ENCODE data around the gene TBC1D22A.

TBC1D22A gene

DNA sequence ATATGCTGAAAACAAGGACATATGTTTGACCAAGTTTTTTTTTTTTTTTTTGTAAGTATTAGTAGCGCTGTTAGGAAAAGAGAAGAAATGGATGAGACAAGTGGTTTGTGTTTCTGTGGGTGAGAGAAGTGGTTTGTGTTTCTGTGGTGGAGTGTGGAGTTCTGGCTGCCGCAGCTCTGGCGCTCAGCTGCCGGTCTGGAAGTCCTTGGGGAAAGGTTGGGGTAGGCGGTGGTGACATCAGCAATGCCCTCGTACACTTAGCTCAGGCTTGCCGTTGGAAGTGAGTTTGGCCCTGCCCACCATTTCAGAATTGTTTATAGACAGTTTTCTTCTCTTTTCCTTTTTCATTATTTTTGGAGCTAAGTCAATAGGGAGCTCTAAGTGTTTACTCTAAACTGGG is 116.6 kb downstream of the TBC1D22A start:
- no peak overlapping the region for H3K4me2 ChIP-seq
- no peaks in the 10 kb centered on the region for H3K27me3 ChIP-seq (ENCODE audit: insufficient read depth, low read depth)
- H4K20me1 ChIP-seq (ENCODE audit: insufficient read depth) = no peaks in the 10 kb centered on the region
- H2AFZ ChIP-seq (ENCODE audit: low read depth) = no peak overlapping the region
- no peak overlapping the region for H3K27ac ChIP-seq
- no peak overlapping the region for H3K9ac ChIP-seq
- TF ChIP-seq, protein P1, sequence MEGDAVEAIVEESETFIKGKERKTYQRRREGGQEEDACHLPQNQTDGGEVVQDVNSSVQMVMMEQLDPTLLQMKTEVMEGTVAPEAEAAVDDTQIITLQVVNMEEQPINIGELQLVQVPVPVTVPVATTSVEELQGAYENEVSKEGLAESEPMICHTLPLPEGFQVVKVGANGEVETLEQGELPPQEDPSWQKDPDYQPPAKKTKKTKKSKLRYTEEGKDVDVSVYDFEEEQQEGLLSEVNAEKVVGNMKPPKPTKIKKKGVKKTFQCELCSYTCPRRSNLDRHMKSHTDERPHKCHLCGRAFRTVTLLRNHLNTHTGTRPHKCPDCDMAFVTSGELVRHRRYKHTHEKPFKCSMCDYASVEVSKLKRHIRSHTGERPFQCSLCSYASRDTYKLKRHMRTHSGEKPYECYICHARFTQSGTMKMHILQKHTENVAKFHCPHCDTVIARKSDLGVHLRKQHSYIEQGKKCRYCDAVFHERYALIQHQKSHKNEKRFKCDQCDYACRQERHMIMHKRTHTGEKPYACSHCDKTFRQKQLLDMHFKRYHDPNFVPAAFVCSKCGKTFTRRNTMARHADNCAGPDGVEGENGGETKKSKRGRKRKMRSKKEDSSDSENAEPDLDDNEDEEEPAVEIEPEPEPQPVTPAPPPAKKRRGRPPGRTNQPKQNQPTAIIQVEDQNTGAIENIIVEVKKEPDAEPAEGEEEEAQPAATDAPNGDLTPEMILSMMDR (conservative IDR thresholded peaks at IDR 0.05; ENCODE audit: low read depth, low read length) = no peak
- no peaks in the 10 kb centered on the region for H3K4me1 ChIP-seq (ENCODE audit: low read depth, poor library complexity, severe bottlenecking)
- no peaks in the 10 kb centered on the region for H3K79me2 ChIP-seq (ENCODE audit: insufficient read depth, low read depth)
- H3K4me3 ChIP-seq (IDR thresholded peaks at IDR 0.05; ENCODE audit: insufficient read depth, low read depth, low read length) = no peak overlapping the region
- H3K36me3 ChIP-seq (ENCODE audit: insufficient read depth) = no peaks in the 10 kb centered on the region

- TF ChIP-seq, protein P1 (conservative IDR thresholded peaks at IDR 0.05; ENCODE audit: low read depth, low read length) = no peak
- no peaks in the 10 kb centered on the region for H4K20me1 ChIP-seq (ENCODE audit: insufficient read depth)
- H3K4me2 ChIP-seq = no peak overlapping the region
- no peaks in the 10 kb centered on the region for H3K36me3 ChIP-seq (ENCODE audit: insufficient read depth)
- no peak overlapping the region for H3K27ac ChIP-seq
- no peaks in the 10 kb centered on the region for H3K4me1 ChIP-seq (ENCODE audit: low read depth, poor library complexity, severe bottlenecking)
- no peaks in the 10 kb centered on the region for H3K79me2 ChIP-seq (ENCODE audit: insufficient read depth, low read depth)
- no peak overlapping the region for H2AFZ ChIP-seq (ENCODE audit: low read depth)
- H3K4me3 ChIP-seq (IDR thresholded peaks at IDR 0.05; ENCODE audit: insufficient read depth, low read depth, low read length) = no peak overlapping the region
- no peak overlapping the region for H3K9ac ChIP-seq
- H3K27me3 ChIP-seq (ENCODE audit: insufficient read depth, low read depth) = no peaks in the 10 kb centered on the region
These were observed 119.1 kb downstream of the TBC1D22A start for GRCh38 chr22:46881373-46882118.

DNA sequence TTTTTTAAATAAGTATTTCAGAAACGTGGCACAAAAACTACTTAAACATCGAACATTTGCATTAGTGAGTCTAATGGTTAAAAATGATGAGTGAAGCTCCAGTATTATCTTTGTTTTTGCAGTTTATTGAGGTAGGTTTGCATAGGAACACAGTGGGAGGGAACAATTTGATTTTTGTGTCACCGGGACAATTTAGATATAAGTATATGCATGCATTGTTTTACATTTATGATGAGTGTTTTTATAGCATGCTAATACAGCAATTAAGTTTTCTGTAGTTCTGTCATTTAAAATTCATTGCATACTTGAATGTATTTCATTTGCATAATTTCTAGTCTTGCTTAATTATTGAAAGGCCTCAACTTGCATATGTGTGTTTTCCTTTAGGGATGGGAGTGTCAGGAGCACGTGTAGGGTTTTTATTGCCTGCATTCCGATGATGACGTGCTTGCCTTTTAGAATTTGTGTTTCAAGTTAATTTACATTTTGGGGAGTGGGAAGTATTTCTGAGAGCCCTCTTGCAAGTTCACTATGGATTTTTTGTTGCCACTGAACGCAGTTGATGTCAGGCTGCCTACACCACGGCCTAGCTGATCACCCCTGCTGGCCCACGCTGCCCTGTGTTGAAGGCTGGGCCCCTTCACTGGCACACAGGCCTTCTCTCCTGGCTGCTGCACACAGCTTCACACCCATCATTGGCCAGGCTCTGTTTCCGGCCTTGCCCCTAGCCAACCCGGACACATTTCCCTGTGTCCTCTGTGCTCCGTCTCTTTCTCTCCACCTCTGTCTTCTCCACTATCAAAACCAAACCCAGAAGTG is 120.9 kb downstream of the TBC1D22A start:
- Histone ChIP-seq H3K4me1 (ENCODE audit: low read depth, poor library complexity, severe bottlenecking) (no peaks in the 10 kb centered on the region), H3K27me3 (ENCODE audit: insufficient read depth, low read depth) (no peaks in the 10 kb centered on the region), H3K79me2 (ENCODE audit: insufficient read depth, low read depth) (no peaks in the 10 kb centered on the region), H3K9ac (no peak overlapping the region), H3K4me2 (no peak overlapping the region), H2AFZ (ENCODE audit: low read depth) (no peak overlapping the region), H3K36me3 (ENCODE audit: insufficient read depth) (no peaks in the 10 kb centered on the region), H3K4me3 (IDR thresholded peaks at IDR 0.05; ENCODE audit: insufficient read depth, low read depth, low read length) (no peak overlapping the region), H3K27ac (no peak overlapping the region), H4K20me1 (ENCODE audit: insufficient read depth) (no peaks in the 10 kb centered on the region)
- TF ChIP-seq, protein P1 (conservative IDR thresholded peaks at IDR 0.05; ENCODE audit: low read depth, low read length) = no peak

DNA sequence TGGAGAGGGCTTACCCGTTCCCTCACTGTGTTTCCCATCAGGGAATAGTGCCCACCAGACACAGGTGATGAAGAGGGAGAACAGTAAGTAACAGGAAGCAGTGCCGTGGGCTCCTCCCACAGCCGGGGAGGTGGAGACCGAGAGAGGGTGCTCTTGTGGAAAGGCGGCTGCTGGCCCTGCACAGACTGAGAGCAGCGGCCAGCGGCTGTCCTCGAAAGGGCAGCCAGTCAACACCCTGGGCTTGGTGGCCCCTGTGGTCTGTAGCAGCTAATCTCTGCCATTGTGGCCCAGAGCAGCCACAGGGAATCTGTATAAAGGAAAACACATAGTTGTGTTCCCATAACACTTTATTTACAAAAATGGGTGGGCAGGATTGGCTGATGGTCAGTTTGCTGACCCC is 121.9 kb downstream of the TBC1D22A start:
- Histone ChIP-seq H3K27me3 (ENCODE audit: insufficient read depth, low read depth) (no peaks in the 10 kb centered on the region), H3K9ac (no peak overlapping the region), H3K4me3 (IDR thresholded peaks at IDR 0.05; ENCODE audit: insufficient read depth, low read depth, low read length) (no peak overlapping the region), H4K20me1 (ENCODE audit: insufficient read depth) (no peaks in the 10 kb centered on the region), H3K79me2 (ENCODE audit: insufficient read depth, low read depth) (no peaks in the 10 kb centered on the region), H3K36me3 (ENCODE audit: insufficient read depth) (no peaks in the 10 kb centered on the region), H3K4me1 (ENCODE audit: low read depth, poor library complexity, severe bottlenecking) (no peaks in the 10 kb centered on the region), H2AFZ (ENCODE audit: low read depth) (no peak overlapping the region), H3K4me2 (no peak overlapping the region), H3K27ac (no peak overlapping the region)
- TF ChIP-seq, protein P1 (conservative IDR thresholded peaks at IDR 0.05; ENCODE audit: low read depth, low read length) = no peak
